GM12865 (cell line): ENCODE results near the gene DOCK2.

Experiments
- DNase-seq: peaks from one replicate; pipeline ENCODE4 v3.0.0; 2010; ENCODE audit warnings: low read depth
- H3K4me3 ChIP-seq: 2 replicates; pipeline ENCODE4 v1.5.1; 2011; ENCODE audit warnings: mild to moderate bottlenecking, low read depth, low read length, control low read depth
- TF ChIP-seq, protein P1 (sequence below): IDR thresholded peaks from 2 replicates; pipeline ENCODE4 v1.5.1; 2011; ENCODE audit warnings: low read length, control low read depth, low read depth, inconsistent platforms; ENCODE audit not compliant: insufficient read depth; ENCODE audit errors: missing control alignments

Gene DOCK2

DNA sequence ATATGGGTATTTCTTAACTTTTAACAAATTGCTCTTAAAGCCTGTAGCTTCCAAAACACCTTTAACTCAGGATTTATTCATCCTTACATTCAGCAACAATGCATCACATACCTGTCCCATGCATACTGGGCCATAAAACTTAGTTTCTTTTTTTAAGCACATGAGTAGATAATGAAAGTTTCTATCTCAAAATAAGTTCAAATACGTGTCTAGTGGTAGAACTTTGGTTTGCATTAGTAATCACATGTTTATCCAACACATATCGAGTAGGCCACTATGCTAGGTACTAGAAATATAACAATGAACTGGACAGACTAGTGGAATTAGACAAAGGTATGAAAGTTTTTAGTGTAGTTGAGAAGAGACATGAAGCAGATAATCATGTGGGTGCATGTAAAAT, 99.6 kb downstream of the DOCK2 start:
- TF ChIP-seq, protein P1, sequence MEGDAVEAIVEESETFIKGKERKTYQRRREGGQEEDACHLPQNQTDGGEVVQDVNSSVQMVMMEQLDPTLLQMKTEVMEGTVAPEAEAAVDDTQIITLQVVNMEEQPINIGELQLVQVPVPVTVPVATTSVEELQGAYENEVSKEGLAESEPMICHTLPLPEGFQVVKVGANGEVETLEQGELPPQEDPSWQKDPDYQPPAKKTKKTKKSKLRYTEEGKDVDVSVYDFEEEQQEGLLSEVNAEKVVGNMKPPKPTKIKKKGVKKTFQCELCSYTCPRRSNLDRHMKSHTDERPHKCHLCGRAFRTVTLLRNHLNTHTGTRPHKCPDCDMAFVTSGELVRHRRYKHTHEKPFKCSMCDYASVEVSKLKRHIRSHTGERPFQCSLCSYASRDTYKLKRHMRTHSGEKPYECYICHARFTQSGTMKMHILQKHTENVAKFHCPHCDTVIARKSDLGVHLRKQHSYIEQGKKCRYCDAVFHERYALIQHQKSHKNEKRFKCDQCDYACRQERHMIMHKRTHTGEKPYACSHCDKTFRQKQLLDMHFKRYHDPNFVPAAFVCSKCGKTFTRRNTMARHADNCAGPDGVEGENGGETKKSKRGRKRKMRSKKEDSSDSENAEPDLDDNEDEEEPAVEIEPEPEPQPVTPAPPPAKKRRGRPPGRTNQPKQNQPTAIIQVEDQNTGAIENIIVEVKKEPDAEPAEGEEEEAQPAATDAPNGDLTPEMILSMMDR: no peak
- no peak for DNase-seq
- H3K4me3 ChIP-seq: no peak overlapping the region

DNA sequence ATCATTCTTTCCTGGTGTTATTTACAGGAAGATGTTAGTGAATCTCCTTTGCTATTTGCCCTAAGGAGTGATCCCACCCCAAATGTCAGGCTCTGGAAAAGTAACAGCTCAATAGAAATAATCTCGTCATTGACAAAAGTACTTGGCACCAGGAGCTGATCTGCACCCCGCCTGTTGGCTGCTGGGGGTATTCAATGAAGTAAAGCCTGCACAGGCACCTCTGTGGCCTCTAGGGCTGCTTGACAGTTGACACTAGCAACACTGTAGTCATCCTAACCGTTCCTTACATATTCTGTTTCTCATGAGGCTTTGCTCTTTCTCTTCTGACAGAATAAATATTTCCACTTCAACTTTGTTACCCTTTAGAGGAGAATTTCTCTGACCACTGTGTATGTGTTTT, 103.4 kb downstream of the DOCK2 start:
- no peak overlapping the region for H3K4me3 ChIP-seq
- DNase-seq: no peak
- TF ChIP-seq, protein P1: no peak

DNA sequence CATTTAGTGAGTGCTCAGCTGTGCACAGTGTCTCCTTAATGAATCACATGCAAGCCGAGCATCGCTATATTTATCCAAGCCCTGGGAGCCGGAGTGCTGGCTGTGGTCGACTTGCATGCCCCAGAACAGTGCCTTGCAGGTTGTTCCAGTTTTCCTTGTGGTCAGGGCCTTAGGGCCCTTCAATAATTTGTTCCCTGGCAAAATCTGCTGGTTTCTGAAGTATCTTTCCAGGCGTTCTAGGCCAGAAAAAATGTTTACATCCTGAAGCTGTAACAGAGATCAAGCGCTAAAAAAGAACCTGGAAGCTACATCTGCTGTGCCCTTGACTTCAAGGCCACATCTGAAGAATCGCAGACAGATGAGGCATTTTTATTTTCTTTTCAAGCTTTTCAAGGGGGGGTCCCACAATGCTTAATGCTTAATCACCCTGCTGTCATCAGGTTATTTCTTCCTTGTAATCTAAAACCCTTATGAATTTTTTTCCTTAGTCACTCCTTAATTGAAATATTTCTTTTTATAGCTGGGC, 105.8 kb downstream of the DOCK2 start:
- no peak overlapping the region for H3K4me3 ChIP-seq
- TF ChIP-seq, protein P1: no peak
- DNase-seq: no peak

DNA sequence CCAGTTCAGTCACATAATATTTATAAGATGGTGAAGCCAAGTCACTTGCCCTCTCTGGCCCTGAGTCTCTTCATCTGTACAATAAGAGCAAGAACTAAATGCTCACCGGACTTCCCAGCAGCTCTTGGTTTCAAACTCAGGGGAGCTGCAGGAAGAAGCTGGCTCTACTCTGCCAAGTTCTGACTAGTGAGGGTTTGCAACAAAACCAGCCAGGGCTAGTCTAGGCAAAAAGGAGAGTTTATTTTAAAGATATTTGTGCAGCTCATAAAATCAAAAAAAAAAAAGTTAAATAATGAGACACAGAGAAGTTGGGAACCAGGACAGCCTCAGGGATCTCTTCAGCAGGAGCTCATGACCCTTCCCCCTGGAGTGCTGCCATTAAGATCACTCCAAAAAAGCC, 107.3 kb downstream of the DOCK2 start:
- TF ChIP-seq, protein P1: no peak
- H3K4me3 ChIP-seq: no peak overlapping the region
- DNase-seq: peak; percentile 15

GRCh38 chr5:169745441-169746146, 108.5 kb downstream of the DOCK2 start:
- no peak for DNase-seq
- TF ChIP-seq, protein P1: no peak
- H3K4me3 ChIP-seq: no peak overlapping the region

GRCh38 chr5:169746147-169746694, 109.1 kb downstream of the DOCK2 start:
- TF ChIP-seq, protein P1: no peak

DNA sequence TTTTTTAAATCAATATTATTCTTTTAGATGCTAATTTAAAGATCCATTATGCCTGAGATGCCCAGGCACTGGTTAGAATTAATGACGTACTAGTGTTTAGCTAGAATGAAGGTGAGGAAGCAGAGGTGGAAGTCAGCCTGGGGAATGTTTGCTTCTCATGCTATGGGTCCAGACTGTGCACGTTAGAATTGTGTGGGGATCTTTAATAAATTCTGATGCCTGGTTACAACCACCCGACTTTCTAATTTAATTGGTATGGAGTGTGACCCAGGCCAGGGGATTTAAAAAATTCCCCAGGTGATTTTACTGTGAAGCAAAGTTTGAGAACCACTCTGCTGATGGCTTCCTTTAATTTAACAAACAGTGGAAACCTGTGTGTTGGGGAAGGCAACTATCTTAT, 111.1 kb downstream of the DOCK2 start:
- H3K4me3 ChIP-seq: no peak overlapping the region
- peak; percentile 41 for DNase-seq
- TF ChIP-seq, protein P1: no peak

More at GRCh38 chr5:169746147-169746694, 109.1 kb downstream of the DOCK2 start:
- H3K4me3 ChIP-seq: no peak overlapping the region
- peak; percentile 49 for DNase-seq
